NCI-H460 (cell line): ENCODE measurements around the gene MLLT3. TPM values are rescaled to one million over a fixed set of nuclear protein-coding genes. Genes with fewer than 3 reads are reported as not detected.

Source experiments
- DNase-seq: peaks from one replicate; pipeline ENCODE4 v3.0.0-alpha.2; 2016; ENCODE audit warnings: low read depth; ENCODE audit errors: extremely low read depth
- total RNA-seq: library from RNA; depleted of rRNA; stranded (reverse); fragments of >200 nt; shearing (Covaris generic); gene quantifications from 2 replicates; pipeline ENCODE4 v1.2.3, GENCODE V29; 2014

The MLLT3 gene
- total RNA-seq, 1 experiment from 2014 or later: 15.4 TPM

DNA sequence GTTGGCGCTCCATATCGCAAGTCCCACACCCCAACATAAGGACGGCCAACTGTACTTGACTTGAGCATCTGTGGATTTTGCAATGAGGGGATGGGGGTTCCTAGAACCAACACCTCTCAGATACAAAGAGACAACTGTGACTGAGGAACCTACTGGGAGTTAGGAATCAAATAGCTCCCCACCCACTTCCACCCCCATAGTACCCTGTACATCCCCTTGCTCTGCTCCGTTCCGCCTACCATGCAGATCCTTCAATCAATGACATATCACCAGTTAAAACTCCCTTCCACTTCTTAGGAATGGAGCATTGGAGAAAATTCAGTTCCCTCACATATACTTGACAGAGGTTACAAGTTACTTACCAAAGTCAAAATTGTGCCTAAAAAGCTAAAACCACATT is 140.9 kb downstream of the MLLT3 start:
- no peak for DNase-seq

DNA sequence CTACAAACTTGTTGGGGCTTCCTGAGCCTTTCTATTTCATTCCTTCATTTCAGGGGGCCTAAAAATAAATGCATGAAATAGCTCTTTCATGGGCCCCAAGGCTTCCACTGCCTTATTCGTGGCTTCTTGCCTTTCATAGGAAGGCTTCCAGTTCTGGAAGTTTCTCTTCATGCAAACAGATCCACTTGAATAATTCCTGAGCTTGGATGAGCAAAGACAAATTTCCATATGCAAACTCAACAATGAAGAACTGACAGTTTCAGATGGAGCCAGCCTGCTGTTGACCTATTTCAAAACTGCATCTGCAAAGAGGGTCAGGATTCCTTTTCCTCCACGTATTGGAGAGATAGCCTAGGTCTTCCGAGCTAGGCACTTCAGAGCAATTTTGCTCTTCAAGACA is 142.1 kb downstream of the MLLT3 start:
- no peak for DNase-seq

DNA sequence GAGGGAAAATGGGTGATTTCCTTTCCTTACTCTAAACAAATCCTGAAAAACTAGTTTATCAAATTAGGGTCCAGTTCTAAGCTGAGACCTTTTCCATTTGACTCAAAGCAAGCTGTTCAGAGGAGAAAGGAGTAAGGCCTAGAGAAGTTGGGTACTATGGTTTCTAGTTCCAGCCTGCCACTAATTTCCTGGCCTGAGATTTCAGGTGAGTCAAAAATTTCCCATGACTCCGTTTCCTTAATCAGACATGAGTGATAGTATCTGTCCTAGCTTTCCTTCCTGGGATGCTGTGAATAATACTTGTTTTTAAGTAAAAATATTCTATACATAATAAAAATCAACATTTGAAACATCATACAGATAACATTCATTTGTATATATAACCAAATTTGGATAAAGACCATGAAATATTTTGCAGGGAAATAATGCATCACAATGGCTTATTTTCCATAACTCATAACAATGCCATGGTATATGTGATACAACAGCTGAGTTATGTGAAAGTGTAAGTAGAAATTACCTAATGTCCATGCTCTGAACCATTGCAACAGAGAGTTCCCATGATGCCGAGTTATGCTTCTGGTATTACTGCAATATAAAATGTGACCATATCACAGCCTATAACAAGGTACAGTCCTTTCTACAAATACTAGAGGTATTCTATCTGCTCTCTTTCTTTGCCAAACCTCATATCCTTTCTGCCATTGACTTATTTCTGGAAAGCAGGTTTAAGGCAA is 142.7 kb downstream of the MLLT3 start:
- no peak for DNase-seq

DNA sequence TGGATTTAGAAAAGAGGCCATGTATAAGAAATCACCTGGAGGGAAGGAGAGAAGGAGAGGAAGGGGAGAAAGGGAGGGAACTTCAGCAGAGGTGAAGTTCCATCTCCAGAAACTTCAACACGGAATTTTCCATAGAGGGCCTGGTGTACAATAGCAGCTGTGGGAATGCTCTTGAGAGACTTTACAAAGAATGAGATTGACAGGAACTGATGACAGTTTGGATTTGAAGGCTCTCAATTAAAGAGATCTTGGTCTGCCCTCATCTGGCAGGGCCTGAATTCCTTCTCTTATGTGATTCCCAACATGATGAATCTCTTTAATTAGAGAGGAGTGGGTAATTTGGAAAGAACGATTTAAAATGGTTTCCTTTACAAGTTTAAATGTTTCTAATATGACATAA is 143.5 kb downstream of the MLLT3 start:
- DNase-seq: no peak

DNA sequence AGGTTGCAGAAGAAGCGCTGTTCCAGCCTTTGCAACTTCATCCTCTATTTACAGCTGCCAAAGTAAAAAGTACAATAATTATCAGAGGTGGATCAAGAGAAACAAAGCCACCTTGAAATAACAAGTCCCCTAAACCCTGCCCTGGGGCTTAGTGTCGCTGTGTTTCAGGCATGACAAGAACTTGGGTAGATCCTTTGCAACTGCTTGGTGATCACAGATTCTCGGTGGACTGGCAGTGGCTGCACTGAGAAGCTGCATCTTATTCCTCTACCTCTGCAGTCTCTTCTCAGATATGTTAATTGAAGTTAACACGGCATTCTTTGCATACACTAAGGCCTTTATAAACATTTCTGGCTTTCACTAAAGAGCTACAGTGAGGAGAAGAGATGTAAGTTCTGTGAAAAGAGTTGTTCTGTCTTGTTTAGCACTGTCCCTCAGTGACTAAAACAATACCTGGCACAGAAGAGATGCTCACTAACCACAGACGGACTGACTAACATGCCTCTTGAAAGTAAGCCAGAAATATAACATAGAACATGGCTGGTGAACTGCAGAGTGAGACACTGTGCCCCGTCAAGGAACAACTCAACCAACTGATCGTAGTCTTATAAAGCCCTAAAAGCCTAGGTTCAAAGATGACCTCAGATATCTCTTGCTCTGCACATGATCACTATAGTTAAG is 144.2 kb downstream of the MLLT3 start:
- DNase-seq: no peak

DNA sequence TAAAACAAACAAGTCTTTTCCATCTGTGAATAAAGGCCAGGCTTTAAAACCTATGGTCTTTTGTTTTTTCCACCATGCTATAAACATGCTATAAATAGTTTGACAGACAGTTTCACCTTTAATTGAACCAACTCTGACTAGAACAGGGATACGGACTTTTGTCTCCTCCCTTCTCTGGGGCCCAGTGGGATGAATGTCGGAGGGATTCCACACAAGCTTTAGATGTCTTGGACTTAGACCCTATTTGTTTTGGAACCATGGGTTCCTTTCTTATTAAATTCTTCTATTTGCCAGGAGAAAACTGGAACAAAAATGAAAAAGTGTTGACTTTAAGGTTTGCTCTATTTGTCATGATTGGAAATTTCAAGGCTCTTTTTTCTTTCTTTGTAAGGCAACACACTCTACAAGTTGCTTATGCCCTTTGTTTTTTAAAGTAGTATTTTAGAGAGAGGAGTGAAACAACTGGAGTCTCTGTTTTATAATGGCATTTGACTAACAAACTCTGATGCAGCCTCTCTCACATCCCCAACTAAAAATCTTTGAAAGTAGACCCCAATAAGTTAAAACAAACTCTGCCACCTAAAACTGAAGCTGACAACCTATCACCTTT is 145.3 kb downstream of the MLLT3 start:
- no peak for DNase-seq

DNA sequence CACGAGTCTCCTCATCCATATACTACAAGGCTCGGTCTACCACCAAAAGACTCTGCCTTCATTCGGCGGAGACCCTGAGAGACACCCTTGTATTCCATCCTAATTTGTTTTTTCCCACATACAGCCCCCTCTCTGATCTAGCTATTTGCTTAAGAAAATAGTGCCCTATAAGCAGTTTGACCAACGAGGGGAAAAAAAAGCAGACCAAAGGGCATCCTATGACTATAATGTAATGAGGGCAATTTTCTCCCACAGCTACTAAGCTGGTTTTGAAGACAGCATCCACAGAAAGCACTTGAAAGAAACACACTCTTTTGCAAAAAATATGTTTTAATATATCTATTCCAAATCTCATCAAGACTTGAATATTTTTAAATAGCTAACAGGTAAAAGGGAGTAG is 147.8 kb downstream of the MLLT3 start:
- no peak for DNase-seq

DNA sequence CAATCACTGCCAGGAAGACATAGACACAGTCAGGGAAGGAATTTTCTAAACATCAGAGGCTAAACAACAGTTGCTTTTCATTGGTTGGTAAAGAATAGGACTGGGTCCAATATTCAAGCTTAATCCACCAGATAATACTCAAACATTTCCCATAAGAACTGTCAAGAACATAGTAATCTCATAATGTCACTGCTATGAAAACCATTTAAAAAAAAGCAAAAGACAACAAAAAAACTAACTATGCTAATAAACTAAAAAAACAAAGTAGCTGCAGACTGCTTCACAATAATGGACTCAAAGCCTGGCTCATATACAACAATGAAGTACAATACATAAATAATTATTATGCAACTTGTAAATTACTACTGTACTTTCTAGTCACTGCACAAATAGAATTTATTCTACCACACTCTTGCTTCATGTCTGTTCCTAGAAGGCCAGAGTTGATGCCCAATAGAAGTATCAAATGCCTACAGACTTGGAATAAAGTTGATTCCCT is 148.7 kb downstream of the MLLT3 start:
- DNase-seq: no peak

DNA sequence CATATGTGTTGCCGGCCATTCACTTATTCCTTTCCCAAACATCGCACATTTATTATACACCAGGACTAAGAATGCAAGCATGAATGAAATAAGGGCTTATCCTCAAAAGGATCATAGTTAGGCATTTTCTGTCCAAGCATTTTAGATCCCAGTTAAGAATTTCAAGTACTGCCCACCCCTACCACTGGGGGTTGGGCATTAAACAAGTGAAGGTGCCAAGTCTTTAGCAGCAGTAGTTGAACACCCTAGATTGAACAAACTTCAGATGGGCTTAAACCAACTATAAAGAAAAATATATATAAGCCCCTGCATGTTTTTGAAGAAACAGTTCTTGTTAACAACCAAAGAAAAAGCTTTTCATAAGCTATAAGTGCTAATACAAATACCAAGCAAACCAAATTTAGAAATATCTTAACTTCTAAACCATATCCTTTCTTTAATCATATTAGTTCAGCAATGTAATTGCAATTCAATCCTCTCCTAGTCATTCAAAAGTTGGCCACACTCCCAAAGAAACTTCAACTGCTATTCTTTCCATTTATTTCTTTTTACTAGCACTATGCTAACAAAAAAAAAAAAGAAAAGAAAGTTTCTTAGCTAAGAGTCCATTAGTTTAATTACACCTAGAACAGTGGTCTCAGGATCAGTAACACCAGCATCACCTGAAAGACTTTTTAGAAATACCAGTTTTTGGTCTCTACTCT is 149.8 kb downstream of the MLLT3 start:
- no peak for DNase-seq

DNA sequence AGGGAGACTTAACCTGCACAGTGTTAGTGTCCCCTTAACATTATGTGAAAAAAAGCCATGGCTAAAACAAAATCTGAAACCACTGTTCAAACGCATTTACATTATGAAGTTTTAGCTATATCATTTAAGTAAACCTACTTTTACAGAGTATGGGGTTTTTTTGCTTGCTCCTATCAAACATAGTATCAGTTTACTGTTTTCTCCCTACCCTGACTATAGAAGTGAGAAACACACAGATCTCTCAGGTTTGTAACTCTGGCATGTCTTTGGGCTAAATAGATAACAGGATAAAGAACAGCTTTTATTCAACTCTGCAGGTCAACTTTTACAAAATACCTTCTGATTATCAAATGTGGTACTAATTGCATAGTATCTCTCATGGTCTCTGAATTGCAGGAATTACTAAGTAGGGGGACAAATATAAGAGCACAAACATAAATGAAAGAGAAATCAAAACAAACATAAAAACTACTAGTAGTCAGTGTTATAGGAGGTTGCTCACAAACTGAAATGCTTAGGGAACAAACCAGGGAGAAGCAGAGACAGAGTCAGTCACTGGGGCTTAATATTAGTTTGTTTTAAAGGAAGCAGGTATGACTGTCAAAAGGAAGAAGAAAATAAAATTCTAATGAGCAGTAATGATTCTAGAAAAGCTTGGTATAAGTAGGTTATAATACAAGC is 155.8 kb downstream of the MLLT3 start:
- no peak for DNase-seq

DNA sequence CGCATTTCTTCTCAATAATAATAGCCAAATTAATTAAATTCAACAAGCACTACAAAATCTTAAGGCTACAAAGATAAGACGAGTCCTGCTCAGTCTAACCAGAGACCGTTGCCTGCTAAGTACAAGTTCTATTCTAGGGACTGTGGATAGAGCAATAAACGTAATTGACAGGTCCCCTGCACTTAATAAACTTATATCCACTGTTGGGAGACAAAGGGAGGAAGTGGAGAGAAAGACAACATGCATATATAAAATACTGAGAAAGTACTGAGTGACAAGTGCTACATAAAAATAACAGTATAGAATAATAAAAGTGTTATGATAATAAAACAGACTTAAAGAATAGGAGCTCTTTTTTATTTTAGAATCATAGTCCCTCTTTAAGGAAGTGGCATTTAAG is 158.1 kb downstream of the MLLT3 start:
- no peak for DNase-seq

DNA sequence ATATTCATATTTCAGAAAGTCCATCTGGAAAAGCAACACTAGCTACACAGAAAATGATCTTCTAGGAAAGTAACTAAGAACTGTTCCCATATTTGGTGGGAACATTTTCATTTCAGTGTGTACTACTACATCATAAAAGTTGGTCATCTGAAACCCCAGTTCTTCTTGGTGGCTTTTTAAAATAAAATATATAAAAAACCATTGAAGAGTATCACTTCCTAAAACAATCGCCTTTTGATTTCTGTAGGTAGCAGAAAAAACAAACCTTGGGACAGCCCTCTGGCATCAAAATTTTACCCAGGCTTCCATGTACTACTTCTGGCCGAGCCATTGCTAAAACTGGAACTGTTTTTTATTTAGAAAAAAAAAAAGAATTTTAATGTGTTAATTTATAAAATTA is 158.5 kb downstream of the MLLT3 start:
- DNase-seq: no peak

DNA sequence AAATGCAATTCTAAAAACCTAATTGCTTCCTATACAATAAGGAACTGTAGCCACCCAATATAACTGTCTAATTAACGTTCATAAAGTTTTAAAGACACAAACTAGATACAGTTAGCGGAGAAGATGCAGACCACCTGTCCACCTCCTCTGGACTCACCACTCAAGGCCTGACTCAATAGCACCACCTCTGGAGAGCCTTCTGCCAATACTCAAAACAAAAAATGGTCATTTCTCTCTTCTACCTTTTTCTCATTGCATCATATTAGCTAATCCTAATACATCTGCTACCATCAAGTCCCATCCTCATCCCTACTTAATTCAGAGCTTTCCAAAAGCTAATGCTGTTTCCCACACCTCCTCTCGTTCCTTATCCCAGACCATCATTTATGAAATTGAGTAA is 159.9 kb downstream of the MLLT3 start:
- no peak for DNase-seq

DNA sequence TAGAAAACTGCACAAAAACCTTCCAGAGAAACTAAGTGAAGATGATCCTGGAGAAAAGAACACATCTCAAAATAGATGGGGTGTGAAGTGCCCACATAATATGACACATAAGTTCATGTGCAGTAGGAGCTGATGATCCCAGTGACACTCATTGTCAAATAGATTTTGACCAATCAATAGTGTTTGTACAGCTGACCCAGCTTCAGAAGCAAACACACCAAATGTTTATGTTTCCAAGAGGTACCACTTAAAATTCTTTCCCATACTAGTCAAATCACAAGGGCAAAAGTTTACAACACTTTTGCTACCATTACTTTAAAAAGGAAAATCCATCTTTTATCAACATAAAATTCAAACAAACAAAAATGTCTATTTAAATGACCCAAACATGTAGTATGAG is 175.0 kb downstream of the MLLT3 start:
- DNase-seq: no peak

DNA sequence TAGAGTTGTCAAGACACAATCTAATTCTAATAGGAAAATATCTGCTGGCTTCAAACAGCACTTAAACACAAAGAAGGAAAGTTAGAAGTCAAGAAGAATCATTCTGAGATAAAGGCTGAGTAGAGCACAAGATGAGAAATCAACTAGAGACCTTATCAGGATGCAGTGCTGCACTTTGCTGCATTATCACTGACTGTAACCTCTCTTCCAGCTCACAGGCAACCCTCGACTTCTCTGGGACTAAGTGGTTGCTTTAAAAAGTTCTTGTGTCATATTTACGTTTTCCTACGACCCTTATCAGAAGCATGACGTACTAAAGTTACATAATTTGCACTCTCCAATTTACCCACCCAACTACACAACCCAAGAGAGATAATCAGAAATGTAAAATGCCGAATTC is 176.1 kb downstream of the MLLT3 start:
- no peak for DNase-seq

DNA sequence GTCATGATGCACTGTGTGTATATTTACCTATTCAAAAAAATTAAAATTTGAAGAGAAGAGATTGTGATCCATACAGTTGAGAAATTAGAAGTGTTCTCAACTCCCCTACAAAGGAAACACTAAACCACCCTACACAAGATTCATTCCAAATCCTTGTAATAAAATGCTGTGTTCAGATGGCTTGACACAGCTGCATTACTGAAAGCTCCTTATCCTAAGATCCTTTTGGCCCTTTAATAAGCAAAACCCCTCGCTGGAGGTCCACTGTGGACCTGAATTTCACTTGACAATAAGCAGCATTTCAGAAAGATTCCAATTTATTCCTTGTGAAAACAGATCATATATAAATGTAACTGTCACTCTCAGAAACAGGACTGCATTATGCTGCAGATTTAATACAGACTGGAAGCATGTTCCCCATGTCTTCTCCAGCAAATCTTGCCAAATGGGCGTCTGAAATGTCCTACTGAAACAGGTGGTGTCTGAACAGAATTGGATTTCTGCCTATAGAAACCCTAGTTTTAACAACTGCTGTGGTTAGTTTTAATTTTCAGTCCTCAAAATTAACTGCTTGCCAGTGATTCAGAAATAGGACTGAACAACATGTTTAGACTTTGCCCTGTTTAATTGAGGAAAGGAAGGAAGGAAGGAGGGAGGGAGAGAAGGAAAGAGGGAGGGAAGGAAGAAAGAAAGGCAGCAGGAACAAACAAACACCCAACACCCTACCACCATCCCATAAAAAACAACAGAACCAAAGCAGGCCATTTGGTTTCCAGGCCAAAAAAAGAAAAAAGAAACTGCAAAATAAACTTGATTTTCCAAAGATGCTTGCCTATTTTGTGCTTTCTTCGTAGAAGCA is 179.6 kb downstream of the MLLT3 start:
- DNase-seq: no peak

DNA sequence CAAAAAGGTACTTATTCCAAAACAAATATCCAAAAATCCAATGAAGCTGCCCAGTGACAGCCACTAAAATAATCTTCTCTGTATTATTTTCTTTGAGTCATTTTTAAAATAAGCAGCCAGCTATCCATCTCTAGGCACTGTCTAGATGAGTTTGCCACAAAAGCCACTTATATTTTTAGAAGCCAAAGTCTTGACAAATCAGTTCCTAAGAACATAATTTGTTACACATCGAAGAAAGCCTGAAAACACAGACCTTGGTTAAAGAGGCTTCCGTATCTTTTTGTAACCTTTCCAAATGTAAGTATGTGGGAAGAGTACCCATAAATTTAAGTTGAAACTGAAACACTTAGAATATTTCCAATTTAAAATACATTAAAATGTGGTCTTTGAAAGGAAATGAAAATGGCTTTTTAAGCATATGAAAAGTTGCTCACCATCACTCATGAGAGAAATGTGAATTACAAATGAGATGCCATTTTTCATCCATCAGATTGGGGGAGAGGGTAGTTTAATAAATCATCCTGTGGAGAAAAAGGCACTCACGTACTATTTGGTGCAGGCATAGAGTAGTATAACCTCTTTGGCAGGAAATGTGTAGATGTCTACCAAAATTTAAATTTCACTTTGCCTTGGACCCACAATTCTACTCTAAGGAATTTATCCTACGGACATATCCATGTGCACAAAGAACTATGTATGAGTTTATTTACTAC is 180.4 kb downstream of the MLLT3 start:
- DNase-seq: no peak

DNA sequence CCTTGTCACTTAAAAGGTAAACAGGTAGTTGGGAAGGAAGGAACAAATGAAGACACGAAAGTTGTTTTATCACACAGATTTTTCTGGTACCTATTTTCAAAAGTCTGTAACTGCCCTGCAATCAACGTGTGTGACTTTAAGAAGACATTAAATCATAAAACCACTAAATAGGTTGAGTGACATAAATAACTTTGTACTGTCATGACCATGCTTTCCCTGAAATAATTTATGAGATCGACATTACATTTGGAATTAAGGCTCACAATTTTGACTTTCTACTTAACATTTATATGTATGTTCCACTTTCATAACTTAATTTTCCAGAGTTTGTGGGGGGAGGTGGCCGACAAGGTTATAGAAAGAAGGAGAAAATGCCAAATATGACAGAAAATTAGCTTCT is 181.1 kb downstream of the MLLT3 start:
- no peak for DNase-seq

DNA sequence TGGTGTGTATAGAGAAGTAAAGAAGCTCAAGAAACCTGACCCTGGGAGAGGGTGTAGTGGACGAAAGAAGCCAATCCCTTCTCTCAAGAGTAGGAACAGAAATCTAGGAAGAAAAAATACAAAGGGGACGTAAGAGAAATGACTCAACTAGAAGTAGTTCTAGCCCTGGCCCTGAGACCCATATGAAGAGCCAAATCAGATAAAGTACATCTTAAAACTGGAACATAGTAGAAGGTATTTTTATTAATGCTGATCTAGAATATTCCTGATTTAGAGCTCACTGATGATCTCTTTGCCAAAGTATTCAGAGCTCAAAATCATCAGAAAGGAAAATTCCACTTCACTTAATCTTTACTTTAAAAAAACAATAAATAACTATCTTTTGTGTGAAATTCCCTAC is 184.8 kb downstream of the MLLT3 start:
- DNase-seq: no peak
